Measurements from ENCODE around the gene SDF4.

DNA sequence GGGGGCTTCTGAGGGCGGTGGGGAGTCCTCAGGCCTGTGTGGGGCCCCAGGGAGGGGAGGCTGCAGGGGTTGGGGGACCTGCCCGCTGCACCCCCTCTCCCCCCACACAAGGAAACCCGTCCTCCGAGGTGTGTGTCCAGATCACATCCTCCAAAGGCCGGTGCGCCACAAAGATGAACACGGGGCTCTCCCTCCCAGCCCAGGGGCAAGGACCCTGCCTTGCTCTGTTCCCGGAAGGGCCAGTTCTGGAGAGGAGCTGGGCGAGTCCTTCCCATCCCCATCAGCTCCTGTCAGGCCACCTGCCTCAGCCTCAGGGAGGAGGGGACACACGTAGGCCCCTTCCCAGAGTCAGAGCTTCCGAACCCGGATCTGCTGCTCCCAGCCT lies 60.6 kb downstream of the SDF4 start:
- TF ChIP-seq, protein P1, sequence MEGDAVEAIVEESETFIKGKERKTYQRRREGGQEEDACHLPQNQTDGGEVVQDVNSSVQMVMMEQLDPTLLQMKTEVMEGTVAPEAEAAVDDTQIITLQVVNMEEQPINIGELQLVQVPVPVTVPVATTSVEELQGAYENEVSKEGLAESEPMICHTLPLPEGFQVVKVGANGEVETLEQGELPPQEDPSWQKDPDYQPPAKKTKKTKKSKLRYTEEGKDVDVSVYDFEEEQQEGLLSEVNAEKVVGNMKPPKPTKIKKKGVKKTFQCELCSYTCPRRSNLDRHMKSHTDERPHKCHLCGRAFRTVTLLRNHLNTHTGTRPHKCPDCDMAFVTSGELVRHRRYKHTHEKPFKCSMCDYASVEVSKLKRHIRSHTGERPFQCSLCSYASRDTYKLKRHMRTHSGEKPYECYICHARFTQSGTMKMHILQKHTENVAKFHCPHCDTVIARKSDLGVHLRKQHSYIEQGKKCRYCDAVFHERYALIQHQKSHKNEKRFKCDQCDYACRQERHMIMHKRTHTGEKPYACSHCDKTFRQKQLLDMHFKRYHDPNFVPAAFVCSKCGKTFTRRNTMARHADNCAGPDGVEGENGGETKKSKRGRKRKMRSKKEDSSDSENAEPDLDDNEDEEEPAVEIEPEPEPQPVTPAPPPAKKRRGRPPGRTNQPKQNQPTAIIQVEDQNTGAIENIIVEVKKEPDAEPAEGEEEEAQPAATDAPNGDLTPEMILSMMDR (IDR thresholded peaks at IDR 0.05; ENCODE audit: low read length) = no peak
- no peak for TF ChIP-seq EZH2 (IDR thresholded peaks at IDR 0.05; ENCODE audit: borderline replicate concordance, low read length)

Data from OCI-LY1 (cell line).